Left lung (tissue), 10 donors: ENCODE results near the gene AHDC1. TPM values are rescaled to one million over a fixed set of nuclear protein-coding genes. Genes with fewer than 3 reads are reported as not detected.

Experiments
- ATAC-seq: fragments of 200-7000 bp; cut with Tn5 transposase; one replicate; pipeline ENCODE4 v1.9.1; 2020; ENCODE audit warnings: moderate library complexity
- DNase-seq, 4 donors: peaks; one replicate each; pipeline ENCODE4 v3.0.0-alpha.2; 2013 to 2020
- H3K27ac ChIP-seq, 2 donors: fragments of 200-600 bp; sonication (generic) in 1 of 2; one replicate each; pipeline versions ENCODE4 v1.5.0 to v1.8.0; 2020 to 2021
- H3K27me3 ChIP-seq, 2 donors: fragments of 200-600 bp; sonication (generic) in 1 of 2; one replicate each; pipeline versions ENCODE4 v1.5.0 to v1.8.0; 2020 to 2021
- H3K36me3 ChIP-seq, 2 donors: fragments of 200-600 bp; sonication (generic) in 1 of 2; one replicate each; pipeline versions ENCODE4 v1.5.0 to v1.8.0; 2020 to 2021
- H3K4me1 ChIP-seq, 2 donors: fragments of 200-600 bp; one replicate each; pipeline ENCODE4 v1.8.0; 2021
- H3K4me3 ChIP-seq, 2 donors: fragments of 200-600 bp; sonication (generic) in 1 of 2; one replicate each; pipeline versions ENCODE4 v1.5.0 to v1.8.0; 2020 to 2021; ENCODE audit warnings: mild to moderate bottlenecking in 1 of 2
- H3K9me3 ChIP-seq, 2 donors: fragments of 200-600 bp; sonication (generic) in 1 of 2; one replicate each; pipeline versions ENCODE4 v1.5.0 to v1.8.0; 2020 to 2021
- CTCF ChIP-seq, 2 donors: fragments of 200-600 bp; sonication (generic) in 1 of 2; IDR thresholded peaks; one replicate each; pipeline versions ENCODE4 v1.5.0 to v1.8.0; 2021; ENCODE audit warnings: antibody characterized with exemption in 2 of 2
- intact Hi-C, 2 donors: fragments of 100-400 bp; cut with DNase I; formaldehyde crosslinking; loops; one replicate each; pipeline versions ENCODE4 v1.11.2 to v1.14.2; 2022
- polyA plus RNA-seq, 6 donors: library from polyadenylated mRNA; unstranded; fragments of 120-200 nt; gene quantifications; one replicate each; pipeline ENCODE4 v1.2.1, GENCODE V29; 2013; ENCODE audit not compliant: insufficient read length in 6 of 6
- total RNA-seq, 2 donors: library from RNA; stranded (reverse); fragmentation: NEBNext Ultra II Directional; extraction: Animal tissue kit (Norgen Biotek cat#: 25700); gene quantifications; one replicate each; pipeline ENCODE4 v1.2.1, GENCODE V29; 2021
- donor health status: DM: no; HTN: yes; CAD: no.
- donor health status: DM: no; HTN: no; CAD: no.

Gene AHDC1
- total and polyA plus RNA-seq, 8 donors: 32.2 to 48.8 (median 41.2) TPM

DNA sequence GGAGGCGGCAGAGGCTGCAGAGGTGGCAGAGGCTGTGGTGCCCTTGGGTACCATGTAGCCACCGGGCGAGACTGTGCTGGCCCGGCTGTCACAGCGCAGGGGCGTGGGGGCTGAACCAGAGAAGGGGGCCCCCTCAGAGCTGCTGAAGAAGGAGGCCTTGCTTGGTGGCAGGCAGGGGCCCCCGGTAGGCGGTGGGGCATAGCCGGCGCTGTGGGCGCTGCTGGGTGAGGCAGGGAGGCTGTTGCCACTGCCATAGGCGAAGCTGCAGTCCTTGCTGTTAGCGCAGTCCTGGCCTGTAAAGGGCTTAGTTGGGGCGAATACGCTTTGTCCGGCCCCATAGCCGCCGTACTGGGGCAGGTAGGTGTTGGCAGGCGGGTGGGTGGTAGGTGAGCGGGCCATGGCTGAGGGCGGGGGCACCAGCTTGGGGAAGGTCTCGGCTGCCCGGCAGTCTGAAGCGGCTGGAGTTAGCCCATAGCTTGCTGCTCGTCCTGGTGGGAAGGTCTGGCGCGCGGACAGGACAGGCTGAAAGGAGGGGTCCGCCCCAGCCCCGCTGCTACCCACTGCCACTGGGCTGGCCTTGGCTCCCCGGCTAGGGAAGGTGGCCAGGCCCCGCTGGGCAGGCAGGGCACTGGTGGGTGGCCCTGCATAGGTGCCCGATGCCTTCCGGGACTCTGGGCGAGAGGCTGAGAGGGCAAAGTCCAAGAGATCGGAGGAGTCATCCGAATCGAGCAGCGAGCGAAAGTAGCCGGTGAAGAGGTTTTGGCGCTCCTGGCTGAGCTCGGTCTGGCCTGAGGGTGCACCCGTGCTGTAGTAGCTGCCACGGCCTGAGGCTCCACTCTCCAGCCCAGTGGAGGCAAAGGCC is 54.9 kb downstream of the AHDC1 start:
- no peak for TF ChIP-seq CTCF (IDR thresholded peaks at IDR 0.05)
- Histone ChIP-seq H3K27ac (no peak overlapping the region), H3K27me3 (no peaks in the 10 kb centered on the region), H3K9me3 (no peaks in the 10 kb centered on the region), H3K4me3 (no peak overlapping the region), H3K36me3 (peaks cover 0 to 63% of the 10 kb centered on the region in 2 donors), H3K4me1 (peaks cover 13 to 17% of the 10 kb centered on the region in 2 donors)
- intact Hi-C loops: no loop called here
- ATAC-seq (no peak), DNase-seq (no peak)

DNA sequence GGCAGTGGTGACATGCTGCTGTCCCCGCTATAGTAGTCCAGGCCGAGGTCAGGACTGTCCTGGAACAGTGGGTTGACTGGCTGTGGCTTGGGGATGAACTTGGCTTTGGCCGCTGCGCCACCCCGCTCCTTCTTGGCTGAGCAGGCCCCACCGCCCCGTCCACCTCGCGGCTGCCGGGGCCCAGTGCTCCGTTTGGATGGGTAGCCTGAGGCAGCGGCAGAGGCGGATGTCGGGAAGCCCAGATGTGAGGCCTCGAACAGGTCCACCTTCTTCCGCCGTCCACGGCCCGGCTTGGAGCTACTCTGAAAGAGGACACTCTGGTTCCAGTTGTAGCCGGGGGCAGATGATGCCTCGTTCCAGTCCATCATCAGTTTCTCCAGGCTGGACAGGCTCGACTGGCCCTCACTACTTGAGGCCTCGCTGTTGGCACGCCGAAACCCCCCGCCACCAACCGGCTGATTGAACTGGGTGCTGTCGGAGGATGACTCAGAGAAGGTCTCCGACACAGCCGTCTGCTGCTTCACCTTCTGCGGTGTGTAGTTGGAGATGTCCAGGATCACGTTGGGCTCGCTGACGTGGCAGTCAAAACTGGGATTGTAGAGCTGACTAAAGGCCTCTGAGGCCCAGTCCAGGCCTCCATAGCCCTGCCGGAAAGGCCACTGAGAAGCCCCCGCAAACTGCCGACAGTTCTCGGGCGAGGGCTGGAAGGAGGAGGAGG is 55.6 kb downstream of the AHDC1 start:
- Histone ChIP-seq H3K27me3 (no peaks in the 10 kb centered on the region), H3K27ac (no peak overlapping the region), H3K36me3 (peaks cover 0 to 63% of the 10 kb centered on the region in 2 donors), H3K4me1 (peaks cover 13 to 17% of the 10 kb centered on the region in 2 donors), H3K9me3 (no peaks in the 10 kb centered on the region), H3K4me3 (no peak overlapping the region)
- intact Hi-C loops: no loop called here
- peak in 1 of 4 donors; percentile 74 for DNase-seq
- TF ChIP-seq CTCF (IDR thresholded peaks at IDR 0.05): no peak
- ATAC-seq: no peak

DNA sequence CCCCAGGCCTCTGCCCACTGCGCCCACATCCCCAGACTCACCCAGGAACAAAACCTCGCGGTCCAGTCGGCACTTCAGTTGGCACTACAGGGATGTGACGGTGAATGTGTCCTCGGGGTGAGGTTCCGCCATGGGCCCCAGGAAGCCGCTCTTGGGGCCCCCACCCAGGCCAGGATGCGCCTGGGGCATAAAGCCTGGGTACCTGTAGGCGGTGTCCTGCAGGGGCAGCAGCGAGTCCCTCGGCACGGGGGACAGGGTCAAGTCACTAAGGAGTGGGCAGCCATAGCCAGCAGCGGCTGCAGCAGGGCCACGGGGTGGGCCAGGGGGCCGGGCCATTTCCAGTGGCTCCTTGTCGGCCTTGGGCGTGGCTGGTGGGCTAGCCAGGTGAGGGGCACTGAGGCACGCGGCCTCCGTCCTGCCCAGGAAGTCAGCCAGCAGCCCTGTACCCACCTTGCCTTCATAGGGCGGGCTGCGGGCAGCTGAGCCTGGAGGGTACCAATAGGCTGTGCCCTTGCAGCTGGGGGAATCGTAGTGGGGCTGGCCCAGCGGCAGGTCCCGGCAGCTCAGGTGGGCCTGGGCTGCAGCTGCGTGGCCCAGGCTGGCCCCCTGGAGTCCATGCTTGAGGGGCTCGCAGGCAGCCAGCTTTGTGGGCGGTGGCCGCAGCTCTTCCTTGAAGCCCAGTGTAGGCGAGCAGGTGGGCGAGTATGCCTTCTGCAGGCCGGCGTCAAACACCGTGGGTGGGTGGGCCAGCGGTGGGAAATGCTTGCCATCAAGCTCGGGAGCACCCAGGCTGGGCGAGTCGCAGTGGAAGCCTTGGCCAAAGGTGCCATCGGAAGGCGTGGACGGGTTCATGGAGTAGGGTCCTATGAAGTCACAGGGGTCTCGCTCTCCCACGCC is 56.5 kb downstream of the AHDC1 start:
- H3K27ac ChIP-seq: no peak overlapping the region

DNA sequence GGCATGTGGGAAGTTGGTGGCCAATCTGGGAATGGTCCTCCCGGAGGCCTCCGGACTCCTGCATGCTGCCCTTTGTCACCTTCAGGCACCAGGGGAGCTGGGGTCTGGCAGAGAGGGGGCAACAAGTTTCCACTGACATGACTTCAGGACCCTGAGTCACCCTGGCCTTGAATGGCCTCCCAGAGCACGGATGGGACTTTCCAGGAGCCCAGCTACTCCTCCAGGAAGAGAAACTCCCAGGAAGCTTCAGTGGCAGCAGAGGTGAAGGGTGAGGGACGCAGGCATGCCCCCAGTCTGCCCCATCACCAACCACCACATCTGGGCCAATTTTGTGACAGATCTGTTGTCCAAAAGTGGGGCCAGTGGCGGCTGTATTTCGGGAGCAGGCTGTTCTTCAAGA is 58.1 kb downstream of the AHDC1 start:
- intact Hi-C loops: no loop called here
- Histone ChIP-seq H3K27me3 (no peaks in the 10 kb centered on the region), H3K36me3 (peaks cover 0 to 44% of the 10 kb centered on the region in 2 donors), H3K27ac (peak overlapping the region; percentile 2 to 53), H3K4me1 (peaks cover 18 to 29% of the 10 kb centered on the region in 2 donors), H3K9me3 (no peaks in the 10 kb centered on the region), H3K4me3 (no peak overlapping the region)
- TF ChIP-seq CTCF (IDR thresholded peaks at IDR 0.05): no peak
- ATAC-seq: no peak
- peak in 1 of 4 donors; percentile 38 for DNase-seq

More for the DNA sequence above, 56.5 kb downstream of the AHDC1 start:
- Histone ChIP-seq H3K9me3 (no peaks in the 10 kb centered on the region), H3K27me3 (no peaks in the 10 kb centered on the region), H3K4me1 (peaks cover 17 to 18% of the 10 kb centered on the region in 2 donors), H3K36me3 (peaks cover 0 to 56% of the 10 kb centered on the region in 2 donors), H3K4me3 (no peak overlapping the region)
- intact Hi-C loops: no loop called here
- ATAC-seq (no peak), DNase-seq (peak in 1 of 4 donors; percentile 70)
- TF ChIP-seq CTCF (IDR thresholded peaks at IDR 0.05): no peak
